Stimulated activated naive CD8-positive, alpha-beta T cell treated with anti-CD3 and anti-CD28 coated beads, Interleukin-15, amount 100 ng/mL, for 72 hours (primary cell): ENCODE measurements around the gene ULK4.
"Not testable (repeated sequence)": the region's sequence is repeated elsewhere in the genome, so short reads cannot be mapped to it uniquely, and the experiment has no call there.

Experiments
- ATAC-seq: fragments of 150-1000 bp; cut with Tn5 transposase; 2 replicates; pipeline ENCODE4 v1.10.0; 2021; ENCODE audit warnings: mild to moderate bottlenecking, moderate library complexity
- DNase-seq, 2 donors: peaks; one replicate each; pipeline ENCODE4 v3.0.0; 2021 to 2022
- H3K27ac Mint-ChIP-seq, 2 donors: one replicate each; pipeline ENCODE4 v1.8.0; 2022; ENCODE audit warnings: mild to moderate bottlenecking in 2 of 2, mixed read lengths in 2 of 2, moderate library complexity in 2 of 2
- H3K27me3 Mint-ChIP-seq: one replicate; pipeline ENCODE4 v1.8.0; 2022; ENCODE audit warnings: mixed read lengths
- H3K4me1 Mint-ChIP-seq: one replicate; pipeline ENCODE4 v1.8.0; 2022; ENCODE audit warnings: mild to moderate bottlenecking, mixed read lengths
- H3K4me3 Mint-ChIP-seq, 2 donors: one replicate each; pipeline ENCODE4 v1.8.0; 2022; ENCODE audit warnings: mild to moderate bottlenecking in 2 of 2, mixed read lengths in 2 of 2, moderate library complexity in 1 of 2
- H3K9me3 Mint-ChIP-seq, 2 donors: one replicate each; pipeline ENCODE4 v1.8.0; 2022; ENCODE audit warnings: mixed read lengths in 2 of 2

Gene ULK4

GRCh38 chr3:41769106-41769505 lies 192.8 kb downstream of the ULK4 start:
- Mint-ChIP-seq H3K9me3 (no peaks in the 10 kb centered on the region), H3K27me3 (no peaks in the 10 kb centered on the region), H3K4me1 (no peaks in the 10 kb centered on the region), H3K4me3 (no peak overlapping the region), H3K27ac (no peak overlapping the region)
- no peak for ATAC-seq
- DNase-seq: no peak

GRCh38 chr3:41768363-41768762 lies 193.5 kb downstream of the ULK4 start:
- Mint-ChIP-seq H3K27ac (no peak overlapping the region), H3K4me1 (no peaks in the 10 kb centered on the region), H3K4me3 (no peak overlapping the region), H3K27me3 (no peaks in the 10 kb centered on the region), H3K9me3 (no peaks in the 10 kb centered on the region)
- ATAC-seq (no peak), DNase-seq (no peak)

DNA sequence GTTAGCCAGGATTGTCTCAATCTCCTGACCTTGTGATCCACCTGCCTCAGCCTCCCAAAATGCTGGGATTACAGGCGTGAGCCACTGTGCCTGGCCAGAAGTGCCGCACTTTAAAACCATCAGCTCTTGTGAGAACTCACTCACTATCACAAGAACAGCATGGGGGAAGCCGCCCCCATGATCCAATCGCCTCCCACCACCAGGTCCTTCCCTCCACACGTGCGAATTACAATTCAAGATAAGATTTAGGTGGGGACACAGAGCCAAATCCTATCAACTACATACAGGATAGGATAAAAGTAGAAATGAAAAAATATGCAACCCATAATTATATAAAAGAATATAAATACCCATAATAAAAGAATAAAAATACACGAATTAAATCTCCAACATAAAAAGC lies 199.0 kb downstream of the ULK4 start:
- not testable (repeated sequence) for H3K27ac Mint-ChIP-seq, H3K27me3 Mint-ChIP-seq, H3K4me3 Mint-ChIP-seq, ATAC-seq, H3K4me1 Mint-ChIP-seq, DNase-seq, H3K9me3 Mint-ChIP-seq

GRCh38 chr3:41753651-41754050 lies 208.3 kb downstream of the ULK4 start:
- Mint-ChIP-seq H3K27me3 (no peaks in the 10 kb centered on the region), H3K9me3 (no peaks in the 10 kb centered on the region), H3K27ac (no peak overlapping the region), H3K4me1 (peaks cover 13% of the 10 kb centered on the region), H3K4me3 (no peak overlapping the region)
- no peak for ATAC-seq
- no peak for DNase-seq

DNA sequence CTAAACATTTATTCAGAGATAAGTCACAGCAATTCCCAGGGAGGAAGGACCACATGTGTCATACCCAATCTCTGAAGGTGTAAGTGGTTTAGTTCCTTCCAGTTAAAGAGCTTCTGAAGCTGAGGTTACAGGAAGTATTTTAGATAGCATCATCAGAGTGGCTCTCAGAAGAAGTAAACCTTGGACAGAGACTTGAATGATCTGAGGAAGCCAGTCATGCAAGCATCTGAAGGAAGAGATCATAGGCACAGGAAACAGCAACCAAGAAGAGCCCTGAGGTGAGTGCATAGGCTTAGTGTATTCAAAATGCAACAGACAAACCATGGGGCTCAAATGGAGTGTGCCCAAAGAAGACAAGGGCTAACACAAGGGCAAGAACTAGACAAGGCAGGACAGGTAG lies 210.3 kb downstream of the ULK4 start:
- Mint-ChIP-seq H3K9me3 (no peaks in the 10 kb centered on the region), H3K27ac (no peak overlapping the region), H3K4me1 (peaks cover 13% of the 10 kb centered on the region), H3K27me3 (no peaks in the 10 kb centered on the region), H3K4me3 (no peak overlapping the region)
- ATAC-seq (peak; percentile 67), DNase-seq (no peak)

- H3K4me1 Mint-ChIP-seq: peaks cover 13% of the 10 kb centered on the region
- DNase-seq: no peak
- no peak overlapping the region for H3K27ac Mint-ChIP-seq
- ATAC-seq: no peak
- no peaks in the 10 kb centered on the region for H3K9me3 Mint-ChIP-seq
- no peaks in the 10 kb centered on the region for H3K27me3 Mint-ChIP-seq
- H3K4me3 Mint-ChIP-seq: no peak overlapping the region
Observed at GRCh38 chr3:41749988-41750387, 211.9 kb downstream of the ULK4 start.

DNA sequence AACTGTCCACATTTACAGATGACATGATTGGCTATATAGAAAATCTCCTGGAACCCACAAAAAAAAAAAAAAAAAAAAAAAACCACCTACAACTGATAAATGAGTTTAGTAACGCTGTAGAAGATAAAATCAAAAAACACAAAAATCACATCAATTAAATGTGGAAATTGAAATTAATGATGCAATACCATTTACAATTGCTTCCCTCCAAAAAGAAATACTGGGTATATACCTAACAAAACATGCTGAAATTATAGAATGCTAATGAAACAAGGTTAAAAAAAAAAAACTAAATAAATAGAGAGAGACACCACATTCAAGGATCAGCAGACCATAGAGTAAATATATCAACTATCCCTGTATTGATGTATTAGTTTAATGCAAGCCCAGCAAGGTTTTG lies 215.7 kb downstream of the ULK4 start:
- H3K9me3 Mint-ChIP-seq: no peaks in the 10 kb centered on the region
- H3K4me3 Mint-ChIP-seq: no peak overlapping the region
- no peaks in the 10 kb centered on the region for H3K4me1 Mint-ChIP-seq
- H3K27ac Mint-ChIP-seq: peak overlapping the region in 1 of 2 donors; percentile 40
- DNase-seq (no peak), ATAC-seq (no peak)
- H3K27me3 Mint-ChIP-seq: no peaks in the 10 kb centered on the region

DNA sequence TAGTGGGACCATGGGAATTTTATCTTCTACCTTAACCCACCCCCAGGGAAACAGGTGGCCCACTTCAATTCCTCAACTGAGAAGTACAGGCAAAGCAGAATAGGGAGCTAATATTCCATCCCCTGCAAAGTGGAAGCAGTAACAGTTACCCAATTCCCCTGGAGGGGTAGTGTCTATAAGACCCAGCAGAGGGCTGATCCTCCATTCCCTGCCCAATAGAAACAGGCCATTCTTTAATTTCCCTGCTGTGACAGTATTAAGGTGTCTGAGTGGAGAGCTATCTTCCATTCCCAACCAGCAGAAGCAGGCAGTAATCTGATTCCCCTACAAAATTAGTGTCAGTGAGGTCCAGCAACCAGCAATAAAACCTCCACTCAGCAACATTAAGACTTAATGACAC lies 219.8 kb downstream of the ULK4 start:
- ATAC-seq (no peak), DNase-seq (no peak)
- Mint-ChIP-seq H3K27ac (no peak overlapping the region), H3K4me1 (no peaks in the 10 kb centered on the region), H3K4me3 (no peak overlapping the region), H3K9me3 (peaks cover 6 to 8% of the 10 kb centered on the region in 2 donors), H3K27me3 (no peaks in the 10 kb centered on the region)

- no peak for DNase-seq
- H3K4me3 Mint-ChIP-seq: no peak overlapping the region
- H3K4me1 Mint-ChIP-seq: no peaks in the 10 kb centered on the region
- ATAC-seq: no peak
- H3K27ac Mint-ChIP-seq: no peak overlapping the region
- H3K9me3 Mint-ChIP-seq: peaks cover 6 to 8% of the 10 kb centered on the region in 2 donors
- no peaks in the 10 kb centered on the region for H3K27me3 Mint-ChIP-seq
Observed at GRCh38 chr3:41740374-41740886, 221.5 kb downstream of the ULK4 start.

- Mint-ChIP-seq H3K27ac (no peak overlapping the region), H3K4me3 (no peak overlapping the region), H3K27me3 (no peaks in the 10 kb centered on the region), H3K9me3 (peaks cover 0 to 15% of the 10 kb centered on the region in 2 donors), H3K4me1 (no peaks in the 10 kb centered on the region)
- ATAC-seq (no peak), DNase-seq (no peak)
Observed at GRCh38 chr3:41726891-41727290, 235.0 kb downstream of the ULK4 start.

GRCh38 chr3:41717641-41718040 lies 244.3 kb downstream of the ULK4 start:
- H3K4me3 Mint-ChIP-seq: no peak overlapping the region
- DNase-seq (no peak), ATAC-seq (no peak)
- no peaks in the 10 kb centered on the region for H3K9me3 Mint-ChIP-seq
- no peaks in the 10 kb centered on the region for H3K27me3 Mint-ChIP-seq
- no peaks in the 10 kb centered on the region for H3K4me1 Mint-ChIP-seq
- H3K27ac Mint-ChIP-seq: no peak overlapping the region

- Mint-ChIP-seq H3K4me3 (no peak overlapping the region), H3K4me1 (no peaks in the 10 kb centered on the region), H3K9me3 (no peaks in the 10 kb centered on the region), H3K27me3 (no peaks in the 10 kb centered on the region), H3K27ac (no peak overlapping the region)
- DNase-seq (no peak), ATAC-seq (no peak)
Observed at GRCh38 chr3:41716471-41716870, 245.4 kb downstream of the ULK4 start.

GRCh38 chr3:41715376-41715775 lies 246.5 kb downstream of the ULK4 start:
- Mint-ChIP-seq H3K4me1 (no peaks in the 10 kb centered on the region), H3K4me3 (no peak overlapping the region), H3K27ac (no peak overlapping the region), H3K9me3 (no peaks in the 10 kb centered on the region), H3K27me3 (no peaks in the 10 kb centered on the region)
- ATAC-seq (no peak), DNase-seq (no peak)

GRCh38 chr3:41711651-41712050 lies 250.3 kb downstream of the ULK4 start:
- H3K4me3 Mint-ChIP-seq: no peak overlapping the region
- ATAC-seq: no peak
- no peaks in the 10 kb centered on the region for H3K27me3 Mint-ChIP-seq
- no peak overlapping the region for H3K27ac Mint-ChIP-seq
- no peaks in the 10 kb centered on the region for H3K4me1 Mint-ChIP-seq
- DNase-seq: no peak
- H3K9me3 Mint-ChIP-seq: no peaks in the 10 kb centered on the region

DNA sequence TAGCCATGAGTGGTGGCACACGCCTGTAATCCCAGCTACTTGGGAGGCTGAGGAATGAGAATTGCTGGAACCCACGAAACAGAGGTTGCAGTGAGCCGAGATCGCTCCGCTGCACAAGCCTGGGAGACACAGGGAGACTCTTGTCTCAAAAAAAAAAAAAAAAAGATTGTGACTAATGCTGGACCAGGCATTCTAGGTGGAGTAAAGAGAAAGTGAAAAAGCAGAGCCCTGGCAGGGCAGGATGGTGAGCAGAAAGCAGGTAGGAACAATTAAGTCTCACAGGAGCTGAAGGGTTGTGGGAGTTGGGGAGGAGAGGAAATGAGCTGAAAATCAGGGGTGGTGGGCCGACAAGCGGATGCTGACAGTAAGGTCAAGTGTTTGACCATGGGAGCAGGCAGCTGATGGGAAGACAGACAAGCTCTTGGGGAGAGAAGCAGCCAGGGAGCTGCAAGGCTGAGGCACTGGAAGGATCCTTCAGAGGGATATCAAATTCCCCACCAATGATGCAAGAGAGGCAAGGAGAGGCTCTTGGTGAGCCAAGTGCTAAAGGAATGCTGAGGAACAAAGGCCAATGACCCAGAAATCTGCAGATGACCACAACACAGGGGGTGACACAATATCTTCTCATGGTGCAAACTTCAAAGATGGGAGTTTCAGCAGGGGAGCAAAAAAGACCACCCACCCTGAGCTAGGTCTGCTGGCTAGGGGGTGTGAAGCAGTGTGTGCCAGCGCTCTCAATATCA lies 251.1 kb downstream of the ULK4 start:
- no peak overlapping the region for H3K27ac Mint-ChIP-seq

DNA sequence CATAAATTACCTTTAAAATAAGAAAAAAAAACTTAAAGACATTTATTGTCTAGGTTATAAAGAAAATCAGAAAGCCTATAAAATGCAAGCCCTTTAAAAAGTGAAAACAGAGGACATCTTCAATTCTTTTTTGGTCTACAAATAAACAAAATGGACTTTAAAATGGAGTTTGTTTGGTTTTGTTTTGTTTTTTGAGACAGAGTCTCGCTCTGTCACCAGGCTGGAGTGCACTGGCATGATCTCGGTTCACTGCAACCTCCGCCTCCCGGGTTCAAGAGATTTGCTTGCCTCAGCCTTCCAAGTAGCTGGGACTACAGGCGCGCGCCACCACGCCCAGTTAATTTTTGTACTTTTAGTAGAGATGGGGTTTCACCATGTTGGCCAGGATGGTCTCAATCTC lies 252.7 kb downstream of the ULK4 start:
- not testable (repeated sequence) for H3K9me3 Mint-ChIP-seq, DNase-seq, H3K27ac Mint-ChIP-seq, ATAC-seq, H3K4me3 Mint-ChIP-seq, H3K4me1 Mint-ChIP-seq, H3K27me3 Mint-ChIP-seq

More for the DNA sequence above, 251.1 kb downstream of the ULK4 start:
- Mint-ChIP-seq H3K4me3 (no peak overlapping the region), H3K4me1 (no peaks in the 10 kb centered on the region), H3K9me3 (no peaks in the 10 kb centered on the region), H3K27me3 (no peaks in the 10 kb centered on the region)
- no peak for ATAC-seq
- DNase-seq: no peak

DNA sequence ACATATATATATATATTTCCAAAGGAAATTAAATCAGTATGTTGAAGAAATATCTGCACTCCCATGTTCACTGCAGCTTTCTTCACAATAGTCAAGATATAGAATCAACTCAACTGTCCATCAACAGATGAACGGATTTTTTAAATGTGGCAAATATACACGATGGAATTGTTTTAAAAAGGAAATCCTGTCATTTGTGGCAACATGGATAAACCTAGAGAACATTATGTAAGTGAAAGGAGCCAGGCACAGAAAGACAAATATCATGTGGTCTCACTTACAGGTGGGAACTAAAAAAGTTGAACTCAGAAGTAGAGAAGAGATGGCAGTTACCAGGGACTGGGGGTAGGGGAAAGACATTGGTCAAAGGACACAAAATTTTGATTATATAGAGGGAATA lies 253.7 kb downstream of the ULK4 start:
- H3K4me3 Mint-ChIP-seq: no peak overlapping the region
- no peak overlapping the region for H3K27ac Mint-ChIP-seq
- no peaks in the 10 kb centered on the region for H3K9me3 Mint-ChIP-seq
- DNase-seq (no peak), ATAC-seq (no peak)
- H3K27me3 Mint-ChIP-seq: no peaks in the 10 kb centered on the region
- no peaks in the 10 kb centered on the region for H3K4me1 Mint-ChIP-seq
